Peyer's patch (tissue), 4 donors: ENCODE results near the gene NCF1. TPM values are rescaled to one million over a fixed set of nuclear protein-coding genes. Genes with fewer than 3 reads are reported as not detected.
"Not testable (repeated sequence)": the region's sequence is repeated elsewhere in the genome, so short reads cannot be mapped to it uniquely, and the experiment has no call there.

Experiments
- DNase-seq, 3 donors: peaks; one replicate each; pipeline ENCODE4 v3.0.0-alpha.2; 2017 to 2019
- H3K27ac ChIP-seq, 4 donors: fragments of 200-600 bp; sonication (generic); one replicate each; pipeline ENCODE4 v1.5.1; 2016 to 2019
- H3K27me3 ChIP-seq, 2 donors: fragments of 200-600 bp; sonication (generic); one replicate each; pipeline ENCODE4 v1.5.1; 2019
- H3K36me3 ChIP-seq, 3 donors: fragments of 200-600 bp; sonication (generic); one replicate each; pipeline ENCODE4 v1.5.1; 2016 to 2019
- H3K4me1 ChIP-seq, 4 donors: fragments of 200-600 bp; sonication (generic); one replicate each; pipeline ENCODE4 v1.5.1; 2016 to 2019
- H3K4me3 ChIP-seq, 4 donors: fragments of 200-600 bp; sonication (generic); 1 replicate in 3 of 4; 2 replicates in 1 of 4; pipeline ENCODE4 v1.5.1; 2016 to 2019; ENCODE audit warnings: mild to moderate bottlenecking in 1 of 4
- H3K9me3 ChIP-seq, 4 donors: fragments of 200-600 bp; sonication (generic); one replicate each; pipeline ENCODE4 v1.5.1; 2016 to 2019; ENCODE audit warnings: mild to moderate bottlenecking in 1 of 4
- POLR2A ChIP-seq, 2 donors: fragments of 450-650 bp; IDR thresholded peaks; one replicate each; pipeline ENCODE4 v1.5.1; 2017; ENCODE audit warnings: antibody characterized with exemption in 2 of 2, mild to moderate bottlenecking in 2 of 2, moderate library complexity in 2 of 2
- total RNA-seq, 4 donors: library from RNA; depleted of rRNA; stranded (reverse); fragments of >200 nt; gene quantifications; one replicate each; pipeline ENCODE4 v1.1.0, GENCODE V29; 2016
- TF ChIP-seq, protein P1 (sequence below), 6 experiments: fragments of 450-650 bp in 4 of 6; fragments of 200-600 bp in 2 of 6; sonication (generic) in 1 of 6; IDR thresholded peaks; one replicate each; pipeline ENCODE4 v1.5.1; 2017 to 2019; ENCODE audit warnings: antibody characterized with exemption in 6 of 6, mild to moderate bottlenecking in 3 of 6, moderate library complexity in 1 of 6

The NCF1 gene
- 10 to 100 TPM in 1 of 4 donors, 1 to 10 TPM in 3; 1.8 to 46.2 (median 4.2) TPM for total RNA-seq

DNA sequence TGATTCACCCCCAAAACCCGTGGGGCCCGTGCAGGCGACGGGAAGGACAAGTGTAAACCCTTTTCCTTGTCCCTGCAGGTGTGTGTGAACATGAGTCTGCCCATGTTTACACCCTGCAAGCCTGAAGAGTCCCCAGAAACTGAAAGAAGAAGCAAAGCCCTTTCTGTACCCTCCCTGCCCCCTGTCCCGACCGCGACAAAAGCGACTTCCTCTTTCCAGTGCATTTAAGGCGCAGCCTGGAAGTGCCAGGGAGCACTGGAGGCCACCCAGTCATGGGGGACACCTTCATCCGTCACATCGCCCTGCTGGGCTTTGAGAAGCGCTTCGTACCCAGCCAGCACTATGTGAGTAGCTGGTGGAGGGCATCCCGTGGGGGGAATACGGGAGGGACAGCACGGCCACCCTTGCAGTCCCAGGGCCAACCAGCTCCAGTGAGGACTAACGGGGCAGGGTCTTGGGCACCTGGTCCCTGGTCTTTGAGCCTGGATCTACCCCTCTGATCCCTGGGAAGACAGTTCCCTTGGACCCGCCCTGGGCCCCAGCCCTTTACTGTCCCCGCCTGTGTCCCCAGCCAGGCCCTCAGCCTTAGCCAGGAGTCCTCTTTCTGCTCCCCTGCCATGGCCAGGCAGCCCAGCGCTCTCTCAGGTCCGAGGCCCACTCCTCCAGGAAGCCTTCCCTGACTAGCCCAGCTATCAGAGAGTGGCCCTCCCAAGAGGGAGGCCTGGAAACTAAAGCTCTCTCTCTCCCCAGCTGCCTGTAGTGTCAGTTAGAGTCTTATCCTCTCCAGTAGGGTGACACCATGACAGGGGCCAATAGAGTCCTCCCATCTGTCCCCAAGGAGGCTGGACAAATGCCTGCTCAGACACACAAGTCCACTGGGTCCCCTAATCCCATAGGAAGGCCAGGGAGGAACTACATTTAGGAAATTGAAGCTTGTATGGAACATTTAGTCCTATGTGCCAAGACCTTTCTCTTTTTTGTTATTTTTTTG lies at the start of gene NCF1:
Gene NCF1 (plus strand): TSS at position 252 of the 991 bp plus-strand sequence. CDS start 21 bp downstream, at position 273.
- H3K27ac ChIP-seq, H3K9me3 ChIP-seq, H3K4me1 ChIP-seq, H3K27me3 ChIP-seq, H3K4me3 ChIP-seq, DNase-seq, H3K36me3 ChIP-seq: not testable (repeated sequence)

DNA sequence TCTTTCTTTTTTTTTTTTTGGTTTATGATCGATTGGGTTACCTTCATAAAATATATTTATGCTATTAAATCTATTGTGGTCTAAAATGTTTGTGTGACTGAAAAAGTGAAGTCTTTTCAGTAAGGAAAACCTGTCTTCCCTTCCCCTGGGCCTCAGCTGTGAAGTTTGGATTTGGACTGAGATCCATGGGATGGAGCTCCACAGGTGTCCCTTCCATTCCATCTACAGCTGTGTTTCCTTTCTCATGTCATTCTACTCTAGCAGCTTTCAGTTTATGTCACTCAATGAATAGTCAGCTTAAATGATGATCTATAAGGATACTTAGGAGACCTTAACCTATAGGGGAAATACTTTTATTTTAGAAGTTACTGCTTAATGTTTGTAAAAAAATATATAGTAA lies 48.0 kb upstream of the NCF1 start:
- H3K27ac ChIP-seq: no peak overlapping the region
- H3K9me3 ChIP-seq: no peaks in the 10 kb centered on the region
- H3K27me3 ChIP-seq: no peaks in the 10 kb centered on the region
- H3K36me3 ChIP-seq: peaks cover 0 to 36% (median 0%) of the 10 kb centered on the region in 3 donors
- TF ChIP-seq POLR2A (IDR thresholded peaks at IDR 0.05): no peak
- TF ChIP-seq, protein P1, sequence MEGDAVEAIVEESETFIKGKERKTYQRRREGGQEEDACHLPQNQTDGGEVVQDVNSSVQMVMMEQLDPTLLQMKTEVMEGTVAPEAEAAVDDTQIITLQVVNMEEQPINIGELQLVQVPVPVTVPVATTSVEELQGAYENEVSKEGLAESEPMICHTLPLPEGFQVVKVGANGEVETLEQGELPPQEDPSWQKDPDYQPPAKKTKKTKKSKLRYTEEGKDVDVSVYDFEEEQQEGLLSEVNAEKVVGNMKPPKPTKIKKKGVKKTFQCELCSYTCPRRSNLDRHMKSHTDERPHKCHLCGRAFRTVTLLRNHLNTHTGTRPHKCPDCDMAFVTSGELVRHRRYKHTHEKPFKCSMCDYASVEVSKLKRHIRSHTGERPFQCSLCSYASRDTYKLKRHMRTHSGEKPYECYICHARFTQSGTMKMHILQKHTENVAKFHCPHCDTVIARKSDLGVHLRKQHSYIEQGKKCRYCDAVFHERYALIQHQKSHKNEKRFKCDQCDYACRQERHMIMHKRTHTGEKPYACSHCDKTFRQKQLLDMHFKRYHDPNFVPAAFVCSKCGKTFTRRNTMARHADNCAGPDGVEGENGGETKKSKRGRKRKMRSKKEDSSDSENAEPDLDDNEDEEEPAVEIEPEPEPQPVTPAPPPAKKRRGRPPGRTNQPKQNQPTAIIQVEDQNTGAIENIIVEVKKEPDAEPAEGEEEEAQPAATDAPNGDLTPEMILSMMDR (IDR thresholded peaks at IDR 0.05): no peak
- no peaks in the 10 kb centered on the region for H3K4me1 ChIP-seq
- H3K4me3 ChIP-seq: no peak overlapping the region
- DNase-seq: no peak

DNA sequence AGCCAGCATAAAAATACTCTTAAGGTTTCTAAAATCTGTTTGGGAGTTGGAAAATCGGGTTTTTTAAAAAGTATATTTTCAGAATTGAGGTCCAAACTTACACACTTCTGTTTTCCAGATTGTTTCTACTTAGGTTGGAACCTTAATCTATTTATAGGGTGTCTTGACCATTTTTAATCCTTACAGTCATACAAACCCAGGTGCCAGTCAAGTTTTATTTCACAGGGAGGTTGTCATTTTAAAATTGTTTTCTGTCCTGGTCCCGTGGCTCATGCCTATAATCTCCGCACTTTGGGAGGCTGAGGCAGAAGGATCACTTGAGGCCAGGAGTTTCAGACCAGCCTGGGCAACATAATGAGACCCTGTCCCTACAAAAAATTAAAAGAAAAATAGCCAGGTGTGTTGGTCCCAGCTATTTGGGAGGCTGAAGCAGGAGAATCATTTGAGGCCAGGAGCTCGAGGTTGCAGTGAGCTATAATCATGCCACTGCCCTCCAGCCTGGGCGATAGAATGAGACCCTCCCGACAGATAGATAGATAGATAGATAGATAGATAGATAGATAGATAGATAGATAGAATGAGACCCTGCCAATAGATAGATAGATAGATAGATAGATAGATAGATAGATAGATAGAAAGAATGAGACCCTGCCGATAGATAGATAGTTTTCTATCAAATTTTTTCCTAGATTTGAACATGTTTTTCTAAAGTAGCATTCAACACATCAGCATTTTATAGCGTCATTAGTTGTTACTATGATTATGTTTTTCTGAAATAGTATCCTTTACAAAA lies 47.3 kb upstream of the NCF1 start:
- Histone ChIP-seq H3K36me3 (peaks cover 0 to 29% (median 0%) of the 10 kb centered on the region in 3 donors), H3K9me3 (no peaks in the 10 kb centered on the region), H3K27me3 (no peaks in the 10 kb centered on the region), H3K27ac (no peak overlapping the region), H3K4me1 (no peaks in the 10 kb centered on the region), H3K4me3 (no peak overlapping the region)
- no peak for DNase-seq
- TF ChIP-seq, protein P1 (IDR thresholded peaks at IDR 0.05): no peak
- TF ChIP-seq POLR2A (IDR thresholded peaks at IDR 0.05): no peak

DNA sequence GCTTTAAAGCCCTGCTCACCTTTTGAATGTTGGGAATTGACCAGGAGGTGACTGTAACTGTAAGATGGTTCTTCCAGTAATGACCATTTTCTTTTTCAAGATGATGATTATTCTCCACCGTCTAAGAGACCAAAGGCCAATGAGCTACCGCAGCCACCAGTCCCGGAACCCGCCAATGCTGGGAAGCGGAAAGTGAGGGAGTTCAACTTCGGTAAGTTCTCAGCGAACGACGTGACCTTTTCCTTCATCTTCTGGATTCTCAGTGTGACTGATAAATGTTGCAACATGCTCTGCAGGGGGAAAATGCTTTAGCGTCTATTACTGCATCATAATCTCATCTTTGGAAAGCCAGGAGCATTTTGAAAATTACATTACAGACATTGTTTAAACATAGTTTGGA lies 45.1 kb upstream of the NCF1 start:
- H3K4me3 ChIP-seq, H3K9me3 ChIP-seq, H3K27me3 ChIP-seq, DNase-seq, H3K27ac ChIP-seq, H3K4me1 ChIP-seq: not testable (repeated sequence)
- peaks cover 0 to 15% (median 0%) of the 10 kb centered on the region in 3 donors for H3K36me3 ChIP-seq

DNA sequence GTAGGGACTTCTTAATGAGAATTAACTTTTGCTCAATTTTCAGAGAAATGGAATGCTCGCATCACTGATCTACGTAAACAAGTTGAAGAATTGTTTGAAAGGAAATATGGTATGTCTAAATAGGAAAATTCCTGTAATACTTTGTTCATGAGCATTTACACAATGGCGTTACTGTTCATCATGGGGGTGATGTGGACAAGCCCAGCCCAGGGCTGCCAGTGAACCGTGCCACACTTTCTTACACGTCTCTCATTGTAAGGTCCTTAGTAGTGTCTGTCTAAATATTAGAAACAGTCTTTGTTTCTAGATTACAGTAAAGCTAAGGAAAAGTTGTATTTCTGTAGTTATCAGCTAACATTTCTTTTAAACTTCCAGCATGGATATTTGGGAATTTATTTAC lies 43.6 kb upstream of the NCF1 start:
- H3K9me3 ChIP-seq, H3K27ac ChIP-seq, H3K36me3 ChIP-seq, H3K4me3 ChIP-seq, DNase-seq, H3K27me3 ChIP-seq, H3K4me1 ChIP-seq: not testable (repeated sequence)

DNA sequence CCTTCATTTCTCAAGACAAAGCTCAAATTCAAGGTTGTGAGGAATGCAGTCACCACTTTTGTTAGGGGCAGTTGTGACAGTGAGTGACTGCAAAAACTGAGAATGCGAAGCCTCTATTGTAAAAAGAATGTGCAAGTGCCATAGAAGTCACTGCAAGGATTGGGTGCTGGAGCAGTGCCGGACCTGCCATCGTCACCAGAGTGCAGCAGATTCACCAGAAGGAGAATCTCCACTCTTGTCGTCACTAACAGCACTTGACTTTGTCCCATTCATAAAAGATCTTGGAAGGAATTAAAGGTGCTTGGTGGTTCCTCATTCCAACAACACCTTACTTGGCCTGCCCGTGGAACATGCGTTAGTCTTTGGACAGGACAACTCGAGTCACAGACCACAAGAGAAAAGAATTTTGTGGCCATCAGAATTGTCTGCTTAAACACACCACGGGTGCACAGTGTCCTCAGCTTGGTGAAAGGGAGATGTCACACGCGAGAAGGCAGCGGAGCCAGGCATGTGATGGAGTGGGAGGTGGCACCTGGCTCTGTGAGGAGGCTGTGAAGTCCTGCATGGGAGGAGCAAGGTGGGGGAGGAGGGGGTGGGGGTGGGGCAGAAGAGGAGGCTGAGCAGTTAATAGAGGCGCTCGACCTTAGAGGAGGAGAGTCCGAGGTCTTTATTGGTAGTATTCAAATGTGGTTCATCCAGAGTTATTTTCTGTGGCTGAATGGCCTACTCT lies 33.7 kb upstream of the NCF1 start:
- H3K36me3 ChIP-seq, H3K27me3 ChIP-seq, H3K27ac ChIP-seq, H3K4me3 ChIP-seq, H3K9me3 ChIP-seq, H3K4me1 ChIP-seq, DNase-seq: not testable (repeated sequence)

DNA sequence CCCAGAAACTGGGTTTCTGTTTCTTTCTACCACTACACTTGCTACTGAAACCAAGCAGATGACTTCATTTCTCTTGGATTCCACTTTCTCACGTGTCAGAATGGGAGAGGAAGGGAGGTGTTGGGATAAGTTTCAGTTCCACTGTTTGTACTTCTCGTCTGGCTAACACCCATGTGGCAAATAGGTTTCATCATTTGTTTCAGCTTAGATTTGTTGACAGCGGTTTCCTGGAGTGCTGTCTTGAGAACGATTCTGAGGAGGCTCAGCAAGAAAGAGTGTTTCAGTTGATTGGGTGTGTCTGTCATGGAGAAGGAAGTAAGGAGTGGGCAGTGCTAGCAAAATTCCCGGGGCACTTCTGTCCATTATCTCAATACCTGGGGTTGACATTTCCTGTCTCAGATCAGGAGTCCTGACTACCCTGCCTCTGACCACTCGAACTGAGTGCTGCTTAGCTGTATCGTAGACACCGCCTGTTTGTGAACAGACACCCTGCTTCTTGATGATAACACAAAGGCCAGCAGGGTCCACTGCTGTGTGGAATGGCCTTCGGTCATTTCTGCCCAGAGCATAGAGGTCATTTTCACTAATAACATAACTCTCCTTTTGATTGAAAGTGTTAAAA lies 29.8 kb upstream of the NCF1 start:
- H3K4me3 ChIP-seq: not testable (repeated sequence)

DNA sequence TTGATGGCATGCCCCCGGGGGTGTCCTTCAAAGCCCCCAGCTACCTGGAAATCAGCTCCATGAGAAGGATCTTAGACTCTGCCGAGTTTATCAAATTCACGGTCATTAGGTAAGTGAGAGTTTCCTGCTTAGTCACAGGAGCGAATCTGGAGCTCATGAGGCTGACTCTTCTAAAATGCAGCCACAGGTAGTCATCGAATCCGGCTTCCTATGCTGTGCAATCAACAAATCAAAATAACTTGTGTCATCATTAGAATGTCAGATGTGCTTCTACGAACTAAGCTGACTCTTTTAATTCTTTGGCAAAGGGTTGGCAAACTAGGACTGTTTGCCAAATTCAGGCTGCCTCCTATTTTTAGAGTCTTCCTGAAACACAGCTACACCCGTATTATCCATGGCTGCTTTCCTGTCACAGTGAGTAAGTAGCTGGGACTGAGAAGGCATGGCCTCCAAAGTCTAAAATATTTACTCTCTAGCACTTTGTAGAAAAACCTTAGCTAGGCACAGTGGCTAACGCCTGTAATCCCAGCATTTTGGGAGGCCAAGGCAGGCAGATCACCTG lies 19.8 kb upstream of the NCF1 start:
- not testable (repeated sequence) for H3K27ac ChIP-seq, H3K4me1 ChIP-seq, H3K9me3 ChIP-seq, DNase-seq, H3K27me3 ChIP-seq, H3K36me3 ChIP-seq, H3K4me3 ChIP-seq

More for the DNA sequence above, 29.8 kb upstream of the NCF1 start:
- not testable (repeated sequence) for DNase-seq, H3K27ac ChIP-seq, H3K27me3 ChIP-seq, H3K36me3 ChIP-seq, H3K9me3 ChIP-seq, H3K4me1 ChIP-seq

DNA sequence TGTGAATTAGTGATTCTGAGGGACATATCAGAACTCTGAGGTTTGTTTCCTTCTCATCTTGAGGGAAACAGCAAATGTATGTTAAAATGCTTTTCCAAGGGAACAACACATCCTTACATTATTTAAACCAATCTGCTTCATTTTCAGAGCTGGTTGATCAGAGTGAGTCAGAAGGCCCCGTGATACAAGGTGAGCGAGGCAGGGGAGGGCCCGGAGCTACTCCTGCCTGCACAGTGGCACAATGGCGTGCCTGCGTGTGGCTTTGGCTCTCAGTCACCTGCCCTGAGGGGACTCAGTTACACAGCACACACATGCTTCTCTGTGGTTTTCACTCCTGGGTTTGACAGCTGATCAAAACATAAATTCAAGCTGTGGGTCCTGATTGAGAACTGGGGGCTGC lies 17.1 kb upstream of the NCF1 start:
- H3K4me1 ChIP-seq, H3K4me3 ChIP-seq, H3K36me3 ChIP-seq, H3K27ac ChIP-seq, H3K9me3 ChIP-seq, H3K27me3 ChIP-seq, DNase-seq: not testable (repeated sequence)

DNA sequence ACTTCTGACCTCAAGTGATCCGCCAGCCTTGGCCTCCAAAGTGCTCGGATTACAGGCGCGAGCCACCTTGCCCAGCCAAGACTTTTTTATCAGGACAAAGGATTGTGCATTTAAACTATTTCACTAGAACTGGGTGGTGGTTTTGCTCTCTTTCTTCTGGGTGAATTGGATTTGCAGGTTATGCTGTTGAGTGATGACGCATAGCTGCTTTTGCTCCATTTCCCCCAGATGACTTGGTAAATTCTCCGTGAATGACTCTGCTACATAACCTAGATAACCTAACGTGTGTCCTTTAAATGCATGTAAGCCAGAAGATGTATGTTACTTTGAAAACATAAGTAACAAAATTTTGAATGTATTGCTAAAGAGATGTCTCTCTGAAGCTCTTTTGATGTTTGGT lies 15.5 kb upstream of the NCF1 start:
- DNase-seq, H3K9me3 ChIP-seq, H3K4me1 ChIP-seq, H3K4me3 ChIP-seq, H3K27me3 ChIP-seq, H3K27ac ChIP-seq, H3K36me3 ChIP-seq: not testable (repeated sequence)

DNA sequence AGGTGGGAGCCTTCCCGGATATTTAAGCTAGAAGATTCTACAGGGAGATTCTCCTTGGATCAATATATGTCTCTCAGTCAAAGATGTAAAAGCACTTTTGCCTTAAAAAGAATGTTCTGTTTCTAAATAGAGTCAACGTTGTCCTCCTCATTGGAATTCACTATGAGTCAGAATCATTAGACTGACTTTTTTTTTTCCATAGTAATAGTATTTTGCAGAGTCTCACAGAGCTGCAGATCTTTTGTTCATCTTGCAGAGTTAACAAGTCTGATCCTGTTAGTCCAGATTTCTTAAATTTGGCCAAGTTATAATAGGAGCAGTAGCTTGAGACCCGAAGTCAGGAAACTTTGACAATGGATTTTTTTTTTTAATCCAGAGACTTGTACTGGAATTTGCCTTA lies 14.8 kb upstream of the NCF1 start:
- not testable (repeated sequence) for H3K4me1 ChIP-seq, H3K27ac ChIP-seq, H3K4me3 ChIP-seq

More for the DNA sequence above, 14.8 kb upstream of the NCF1 start:
- not testable (repeated sequence) for H3K36me3 ChIP-seq, DNase-seq, H3K27me3 ChIP-seq, H3K9me3 ChIP-seq
